Choroid plexus epithelial cell (primary cell): ENCODE results near the gene ORMDL1.

Experiments used
- DNase-seq: peaks from one replicate; pipeline ENCODE4 v3.0.0-alpha.2; 2010; ENCODE audit warnings: low read depth
- H3K4me3 ChIP-seq: 2 replicates; pipeline ENCODE4 v1.5.1; 2011; ENCODE audit warnings: low read depth, mild to moderate bottlenecking, control low read depth, low read length, moderate library complexity
- TF ChIP-seq, protein P1 (sequence below): conservative IDR thresholded peaks from 2 replicates; pipeline ENCODE4 v1.5.1; 2011; ENCODE audit warnings: low read depth, mild to moderate bottlenecking, control low read depth, inconsistent platforms, low read length, moderate library complexity

ORMDL1 gene

DNA sequence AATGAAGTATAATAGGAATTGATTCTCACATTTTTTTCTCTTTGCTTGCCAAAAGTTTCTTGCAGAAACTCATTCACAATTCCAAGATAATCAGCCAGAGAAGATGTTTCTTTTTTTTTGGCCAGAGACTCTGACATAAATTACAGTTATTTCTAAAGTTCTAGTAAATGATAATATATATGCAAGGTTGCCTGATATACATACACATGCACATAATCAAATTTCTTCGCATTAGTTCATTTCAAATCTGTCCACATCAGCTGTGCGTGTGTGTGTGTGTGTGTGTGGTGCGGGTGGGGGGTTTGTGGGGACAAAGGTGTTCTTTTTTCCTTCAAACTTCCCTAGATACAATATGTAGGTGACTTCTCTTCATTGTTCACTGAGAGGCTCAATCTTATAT, 54.7 kb downstream of the ORMDL1 start:
- DNase-seq, result no peak
- TF ChIP-seq, protein P1, sequence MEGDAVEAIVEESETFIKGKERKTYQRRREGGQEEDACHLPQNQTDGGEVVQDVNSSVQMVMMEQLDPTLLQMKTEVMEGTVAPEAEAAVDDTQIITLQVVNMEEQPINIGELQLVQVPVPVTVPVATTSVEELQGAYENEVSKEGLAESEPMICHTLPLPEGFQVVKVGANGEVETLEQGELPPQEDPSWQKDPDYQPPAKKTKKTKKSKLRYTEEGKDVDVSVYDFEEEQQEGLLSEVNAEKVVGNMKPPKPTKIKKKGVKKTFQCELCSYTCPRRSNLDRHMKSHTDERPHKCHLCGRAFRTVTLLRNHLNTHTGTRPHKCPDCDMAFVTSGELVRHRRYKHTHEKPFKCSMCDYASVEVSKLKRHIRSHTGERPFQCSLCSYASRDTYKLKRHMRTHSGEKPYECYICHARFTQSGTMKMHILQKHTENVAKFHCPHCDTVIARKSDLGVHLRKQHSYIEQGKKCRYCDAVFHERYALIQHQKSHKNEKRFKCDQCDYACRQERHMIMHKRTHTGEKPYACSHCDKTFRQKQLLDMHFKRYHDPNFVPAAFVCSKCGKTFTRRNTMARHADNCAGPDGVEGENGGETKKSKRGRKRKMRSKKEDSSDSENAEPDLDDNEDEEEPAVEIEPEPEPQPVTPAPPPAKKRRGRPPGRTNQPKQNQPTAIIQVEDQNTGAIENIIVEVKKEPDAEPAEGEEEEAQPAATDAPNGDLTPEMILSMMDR, result no peak
- no peak overlapping the region for H3K4me3 ChIP-seq

DNA sequence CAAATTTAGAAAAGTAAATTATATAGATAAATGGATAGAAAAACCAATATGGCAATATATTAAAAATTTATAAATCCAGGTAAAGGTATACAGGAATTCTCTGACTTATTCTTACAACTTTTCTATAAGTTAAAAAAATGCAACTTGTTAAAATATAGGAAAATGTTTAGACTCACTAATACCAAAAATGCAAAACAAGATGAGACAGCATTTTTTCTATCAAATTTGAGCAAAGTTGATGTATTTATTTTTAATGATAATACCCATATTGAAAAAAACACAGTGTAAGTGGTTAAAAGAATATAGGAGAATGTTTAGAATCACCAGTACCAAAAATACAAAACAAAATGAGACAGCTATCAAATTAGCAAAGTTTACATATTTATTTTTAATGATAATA, 57.3 kb downstream of the ORMDL1 start:
- H3K4me3 ChIP-seq, result no peak overlapping the region
- TF ChIP-seq, protein P1, result no peak
- DNase-seq, result no peak

DNA sequence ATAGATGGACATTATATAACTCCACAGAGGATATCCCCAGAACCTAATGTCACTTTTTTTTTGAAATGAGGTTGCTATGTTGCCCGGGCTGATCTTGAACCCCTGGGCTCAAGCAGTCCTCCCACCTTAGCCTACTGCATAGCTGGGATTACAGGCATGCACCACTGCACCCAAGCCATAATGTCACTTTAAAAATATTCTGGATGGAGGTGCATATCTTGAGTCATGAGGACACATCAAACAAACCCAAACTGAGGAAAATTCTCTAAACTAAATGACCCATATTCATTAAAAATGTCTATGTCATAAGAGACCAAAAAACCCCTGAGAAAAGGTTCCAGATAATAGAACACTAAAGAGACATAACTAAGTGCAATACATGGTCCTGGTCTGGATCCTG, 57.9 kb downstream of the ORMDL1 start:
- TF ChIP-seq, protein P1, result no peak
- H3K4me3 ChIP-seq, result no peak overlapping the region
- DNase-seq, result no peak

DNA sequence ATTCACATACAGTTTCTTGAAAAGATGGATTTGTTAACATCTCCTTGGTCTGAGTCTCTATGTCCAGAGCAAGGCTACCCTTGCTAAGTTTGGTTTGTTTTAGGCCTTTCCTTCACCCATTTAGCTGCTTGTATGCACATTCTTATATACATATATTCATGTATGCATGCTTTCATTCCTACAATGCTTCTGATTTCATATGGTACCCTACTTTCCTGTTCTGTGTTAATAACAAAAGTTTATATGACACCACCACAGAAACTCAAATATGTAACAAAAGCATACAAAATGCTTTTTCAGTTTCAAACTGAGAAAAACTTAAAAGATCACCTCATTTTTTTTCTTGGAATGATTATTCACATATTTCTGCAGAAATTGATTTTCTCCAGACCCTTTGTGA, 60.9 kb downstream of the ORMDL1 start:
- TF ChIP-seq, protein P1, result no peak
- H3K4me3 ChIP-seq, result no peak overlapping the region
- no peak for DNase-seq
